Stimulated activated CD8-positive, alpha-beta memory T cell treated with anti-CD3 and anti-CD28 coated beads, Interleukin-4, amount 100 ng/mL, for 48 hours (primary cell): ENCODE results near the gene BMPR1B.

ENCODE experiments used
- DNase-seq: peaks from one replicate; pipeline ENCODE4 v3.0.0-alpha.2; 2020

BMPR1B gene

GRCh38 chr4:94968493-94968892 lies 210.7 kb downstream of the BMPR1B start:
- DNase-seq = no peak

GRCh38 chr4:94970650-94971049 lies 212.9 kb downstream of the BMPR1B start:
- DNase-seq = no peak

- DNase-seq = no peak
Measured at GRCh38 chr4:94974773-94975172, 217.0 kb downstream of the BMPR1B start.

- no peak for DNase-seq
Measured at GRCh38 chr4:94976371-94977011, 218.7 kb downstream of the BMPR1B start.

- no peak for DNase-seq
Measured at GRCh38 chr4:94978904-94979303, 221.1 kb downstream of the BMPR1B start.

GRCh38 chr4:94979621-94980020 lies 221.9 kb downstream of the BMPR1B start:
- DNase-seq = no peak

- no peak for DNase-seq
Measured at GRCh38 chr4:94995684-94996394, 238.1 kb downstream of the BMPR1B start.

- DNase-seq = no peak
Measured at GRCh38 chr4:95000076-95000648, 242.4 kb downstream of the BMPR1B start.

- DNase-seq = no peak
Measured at GRCh38 chr4:95004912-95005311, 247.2 kb downstream of the BMPR1B start.

GRCh38 chr4:95007998-95008397 lies 250.2 kb downstream of the BMPR1B start:
- DNase-seq = no peak

GRCh38 chr4:95013236-95013635 lies 255.5 kb downstream of the BMPR1B start:
- no peak for DNase-seq

GRCh38 chr4:95014068-95014467 lies 256.3 kb downstream of the BMPR1B start:
- no peak for DNase-seq

GRCh38 chr4:95017305-95018064 lies 259.7 kb downstream of the BMPR1B start:
- DNase-seq = no peak

- DNase-seq = no peak
Measured at GRCh38 chr4:95018785-95019184, 261.0 kb downstream of the BMPR1B start.

GRCh38 chr4:95020521-95020920 lies 262.8 kb downstream of the BMPR1B start:
- DNase-seq = no peak

- DNase-seq = no peak
Measured at GRCh38 chr4:95021099-95021498, 263.3 kb downstream of the BMPR1B start.

GRCh38 chr4:95023110-95023509 lies 265.4 kb downstream of the BMPR1B start:
- DNase-seq = no peak

GRCh38 chr4:95027905-95028618 lies 270.3 kb downstream of the BMPR1B start:
- DNase-seq = no peak

GRCh38 chr4:95038791-95039190 lies 281.0 kb downstream of the BMPR1B start:
- no peak for DNase-seq

GRCh38 chr4:95044324-95044837 lies 286.6 kb downstream of the BMPR1B start:
- DNase-seq = no peak

GRCh38 chr4:95045429-95045828 lies 287.7 kb downstream of the BMPR1B start:
- DNase-seq = no peak

GRCh38 chr4:95048296-95048695 lies 290.5 kb downstream of the BMPR1B start:
- no peak for DNase-seq
